Right cardiac atrium (tissue), 5 donors: ENCODE results near the gene NGEF. TPM values are rescaled to one million over a fixed set of nuclear protein-coding genes. Genes with fewer than 3 reads are reported as not detected.
A peak's percentile ranks its signal among the peaks of the same experiment; 100 is the strongest.

ENCODE experiments used
- ATAC-seq, 2 donors: fragments of 200-7000 bp; cut with Tn5 transposase; one replicate each; pipeline versions ENCODE4 v1.8.0 to v1.9.1; 2020; ENCODE audit warnings: moderate library complexity in 2 of 2, mild to moderate bottlenecking in 1 of 2
- DNase-seq, 3 donors: peaks; one replicate each; pipeline ENCODE4 v3.0.0-alpha.2; 2020
- H3K27ac ChIP-seq: one replicate; pipeline ENCODE4 v1.5.1; 2013; ENCODE audit warnings: mild to moderate bottlenecking, low read length, control low read depth, moderate library complexity
- H3K27me3 ChIP-seq: one replicate; pipeline ENCODE4 v1.6.1; 2013; ENCODE audit not compliant: control insufficient read depth, insufficient read depth
- H3K4me1 ChIP-seq: one replicate; pipeline ENCODE4 v1.6.1; 2013; ENCODE audit warnings: low read length; ENCODE audit not compliant: control insufficient read depth, insufficient read depth
- H3K4me3 ChIP-seq: one replicate; pipeline ENCODE4 v1.5.1; 2013; ENCODE audit warnings: low read length, control low read depth
- H3K9me3 ChIP-seq: one replicate; pipeline ENCODE4 v1.6.1; 2013; ENCODE audit warnings: low read length; ENCODE audit not compliant: control insufficient read depth
- WGBS: extraction: QIAGEN DNeasy Blood & Tissue Kit; methylation state at CpG from one replicate; pipeline ENCODE4 v1.1.7; 2013; 5-methylcytosine and 5-hydroxymethylcytosine counted together
- intact Hi-C, 4 donors: fragments of 100-400 bp; cut with DNase I; formaldehyde crosslinking; loops; one replicate each; pipeline versions ENCODE4 v1.11.0 to v1.14.0; 2022 to 2023
- polyA plus RNA-seq: library from polyadenylated mRNA; stranded (reverse); fragments of 200-250 nt; gene quantifications from one replicate; pipeline ENCODE4 v1.2.3, GENCODE V29; 2013
- total RNA-seq, 4 donors: library from RNA; stranded (reverse); fragmentation: NEBNext Ultra II Directional; extraction: Animal tissue kit (Norgen Biotek cat#: 25700); gene quantifications; one replicate each; pipeline ENCODE4 v1.2.1, GENCODE V29; 2021
- donor health status: healthy with polysubstance abuse.
- donor health status: DM: no; HTN: yes; CAD: no.
- donor health status: DM: no; HTN: no; CAD: no.
- donor health status: DM: no; HTN: yes; CAD: no; lungs with severe emphysema.
- donor health status: DM: yes; HTN: yes; CAD: no.

NGEF gene
- total and polyA plus RNA-seq, 5 donors, result 1.5 to 4.2 (median 2.7) TPM

GRCh38 chr2:232876161-232876977 lies 136.7 kb downstream of the NGEF start:
- intact Hi-C loops, result loop anchor here in 1 of 4 donors (10.0 kb wide), 1 partner anchor 378 kb away; the partner anchor contains the start of gene ATG16L1
- Histone ChIP-seq H3K27ac (no peak overlapping the region), H3K4me3 (peak overlapping the region; percentile 45), H3K27me3 (no peaks in the 10 kb centered on the region), H3K4me1 (no peaks in the 10 kb centered on the region), H3K9me3 (no peaks in the 10 kb centered on the region)
- ATAC-seq, result peak in 1 of 2 donors; percentile 17
- WGBS, result 1% methylated on average over 115 of the region's 119 CpGs
- no peak for DNase-seq

DNA sequence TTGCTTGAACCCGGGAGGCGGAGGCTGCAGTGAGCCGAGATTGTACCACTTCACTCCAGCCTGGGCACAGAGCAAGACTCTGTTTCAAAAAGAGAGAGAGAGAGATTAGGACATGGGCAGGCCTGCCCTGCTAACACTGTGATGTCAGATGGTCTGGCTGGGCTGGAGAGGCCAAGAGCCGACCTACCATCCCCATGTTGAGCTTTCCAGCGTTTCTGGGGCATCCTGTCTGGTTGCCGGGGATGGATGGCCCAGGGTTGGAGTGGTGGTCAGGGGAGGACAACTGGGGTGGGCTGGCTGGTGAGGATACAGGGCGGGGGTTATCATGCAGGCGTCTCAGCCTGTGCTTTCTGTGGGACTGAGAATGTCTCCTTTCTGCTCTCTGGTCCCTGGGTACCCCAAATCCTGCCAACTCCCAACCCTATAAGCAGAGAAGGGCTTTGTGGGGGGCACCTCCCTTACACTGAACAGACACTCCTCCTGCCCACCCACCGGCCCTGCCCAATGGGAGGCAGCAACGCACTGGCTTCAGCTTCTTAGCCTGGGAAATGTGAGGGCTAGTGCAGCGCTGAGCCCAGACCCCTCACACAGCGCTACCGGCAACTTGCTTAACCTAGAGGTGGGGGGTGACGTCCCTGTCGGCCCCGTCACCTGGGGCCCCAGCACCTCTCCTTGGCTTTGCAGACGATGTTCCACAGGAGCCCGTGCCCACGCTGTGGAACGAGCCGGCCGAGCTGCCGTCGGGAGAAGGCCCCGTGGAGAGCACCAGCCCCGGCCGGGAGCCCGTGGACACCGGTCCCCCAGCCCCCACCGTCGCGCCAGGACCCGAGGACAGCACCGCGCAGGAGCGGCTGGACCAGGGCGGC lies 137.6 kb downstream of the NGEF start:
- ATAC-seq (no peak), DNase-seq (no peak)
- 20% methylated on average over 37 of the region's 37 CpGs for WGBS
- Histone ChIP-seq H3K27me3 (no peaks in the 10 kb centered on the region), H3K9me3 (no peaks in the 10 kb centered on the region), H3K4me3 (peak overlapping the region; percentile 45), H3K27ac (no peak overlapping the region), H3K4me1 (no peaks in the 10 kb centered on the region)
- intact Hi-C loops, result loop anchor here in 1 of 4 donors (10.0 kb wide), 1 partner anchor 379 kb away; the partner anchor contains the start of gene ATG16L1

- 93% methylated on average over 16 of the region's 16 CpGs for WGBS
- DNase-seq (no peak), ATAC-seq (no peak)
- intact Hi-C loops, result loop anchor here in 1 of 4 donors (10.0 kb wide), 1 partner anchor 380 kb away; the partner anchor contains the start of gene ATG16L1
- Histone ChIP-seq H3K27me3 (no peaks in the 10 kb centered on the region), H3K27ac (no peak overlapping the region), H3K4me3 (no peak overlapping the region), H3K9me3 (no peaks in the 10 kb centered on the region), H3K4me1 (no peaks in the 10 kb centered on the region)
These were observed 138.3 kb downstream of the NGEF start for GRCh38 chr2:232874677-232875223.

DNA sequence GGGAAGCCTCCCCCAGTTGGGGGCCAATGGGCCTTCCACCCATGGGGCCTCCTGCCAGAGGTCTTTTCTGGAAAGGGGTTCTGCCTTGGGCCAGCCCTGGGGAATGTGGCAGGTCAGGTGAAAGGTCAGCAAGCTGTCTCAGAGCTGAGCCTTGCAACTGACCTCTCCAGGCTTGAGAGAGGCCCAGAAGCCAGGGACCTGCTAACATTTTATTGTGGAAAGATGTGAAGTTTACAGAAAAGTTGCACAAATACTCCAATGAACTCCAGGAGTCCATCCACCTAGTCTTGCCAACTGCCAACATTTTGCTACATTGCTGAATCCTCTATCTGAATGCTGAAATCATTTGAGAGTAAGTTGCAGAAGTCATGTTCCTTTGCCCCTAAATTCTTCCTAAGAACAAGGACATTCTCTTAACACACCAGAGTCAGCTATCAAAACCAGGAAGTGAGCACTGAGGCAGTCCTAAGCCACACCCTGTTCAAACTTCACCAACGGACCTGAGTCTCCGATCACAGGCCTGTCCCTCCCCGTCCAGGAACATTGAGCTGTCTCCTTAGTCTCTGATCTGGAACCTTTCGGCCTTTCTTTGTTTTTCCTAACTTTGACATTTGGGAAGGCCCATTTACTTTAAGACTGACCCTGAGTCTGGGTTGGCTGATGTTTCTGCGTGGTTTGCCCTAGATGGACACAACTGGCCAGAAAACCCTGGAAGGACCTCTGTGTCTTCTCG lies 139.0 kb downstream of the NGEF start:
- intact Hi-C loops, result loop anchor here in 1 of 4 donors (10.0 kb wide), 1 partner anchor 381 kb away; the partner anchor contains the start of gene ATG16L1
- H3K27me3 ChIP-seq, result no peaks in the 10 kb centered on the region
- no peak overlapping the region for H3K4me3 ChIP-seq
- ATAC-seq, result no peak
- no peak for DNase-seq
- no peaks in the 10 kb centered on the region for H3K4me1 ChIP-seq
- no peak overlapping the region for H3K27ac ChIP-seq
- WGBS, result 81% methylated on average over 6 of the region's 6 CpGs
- no peaks in the 10 kb centered on the region for H3K9me3 ChIP-seq

GRCh38 chr2:232873292-232873908 lies 139.7 kb downstream of the NGEF start:
- H3K4me1 ChIP-seq, result no peaks in the 10 kb centered on the region
- ATAC-seq (no peak), DNase-seq (no peak)
- intact Hi-C loops, result loop anchor here in 1 of 4 donors (10.0 kb wide), 1 partner anchor 381 kb away; the partner anchor contains the start of gene ATG16L1
- no peaks in the 10 kb centered on the region for H3K27me3 ChIP-seq
- WGBS, result 94% methylated on average over 14 of the region's 14 CpGs
- no peaks in the 10 kb centered on the region for H3K9me3 ChIP-seq
- H3K4me3 ChIP-seq, result no peak overlapping the region
- H3K27ac ChIP-seq, result no peak overlapping the region

DNA sequence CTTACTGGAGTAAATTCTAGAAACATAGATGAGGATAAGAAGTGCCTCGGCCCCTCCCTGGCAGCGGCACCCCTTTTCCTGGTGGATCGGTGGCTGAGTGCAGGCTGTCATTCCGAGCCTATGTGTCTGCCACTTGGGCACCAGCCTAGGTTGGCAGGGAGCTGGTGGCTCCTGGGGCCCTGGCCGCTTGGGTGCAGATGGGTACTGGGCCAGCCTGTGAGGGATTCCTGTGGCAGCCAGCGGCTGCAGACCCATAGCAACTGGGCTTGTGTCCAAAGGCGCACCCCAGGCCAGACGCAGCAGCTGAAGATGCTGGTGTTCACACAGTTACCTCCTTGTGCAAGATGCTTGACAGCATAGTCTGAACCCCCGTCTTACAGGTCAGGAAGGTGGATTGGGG lies 140.2 kb downstream of the NGEF start:
- H3K4me3 ChIP-seq, result no peak overlapping the region
- no peaks in the 10 kb centered on the region for H3K27me3 ChIP-seq
- H3K9me3 ChIP-seq, result no peaks in the 10 kb centered on the region
- H3K27ac ChIP-seq, result no peak overlapping the region
- intact Hi-C loops, result loop anchor here in 1 of 4 donors (10.0 kb wide), 1 partner anchor 382 kb away; the partner anchor contains the start of gene ATG16L1
- ATAC-seq, result no peak
- no peaks in the 10 kb centered on the region for H3K4me1 ChIP-seq
- DNase-seq, result no peak
- 89% methylated on average over 9 of the region's 9 CpGs for WGBS

GRCh38 chr2:232871835-232872736 lies 141.0 kb downstream of the NGEF start:
- Histone ChIP-seq H3K9me3 (no peaks in the 10 kb centered on the region), H3K27me3 (no peaks in the 10 kb centered on the region), H3K4me3 (no peak overlapping the region), H3K27ac (no peak overlapping the region), H3K4me1 (no peaks in the 10 kb centered on the region)
- DNase-seq (no peak), ATAC-seq (no peak)
- WGBS, result 87% methylated on average over 22 of the region's 22 CpGs
- intact Hi-C loops, result loop anchor here in 1 of 4 donors (10.0 kb wide), 1 partner anchor 383 kb away; the partner anchor contains the start of gene ATG16L1

DNA sequence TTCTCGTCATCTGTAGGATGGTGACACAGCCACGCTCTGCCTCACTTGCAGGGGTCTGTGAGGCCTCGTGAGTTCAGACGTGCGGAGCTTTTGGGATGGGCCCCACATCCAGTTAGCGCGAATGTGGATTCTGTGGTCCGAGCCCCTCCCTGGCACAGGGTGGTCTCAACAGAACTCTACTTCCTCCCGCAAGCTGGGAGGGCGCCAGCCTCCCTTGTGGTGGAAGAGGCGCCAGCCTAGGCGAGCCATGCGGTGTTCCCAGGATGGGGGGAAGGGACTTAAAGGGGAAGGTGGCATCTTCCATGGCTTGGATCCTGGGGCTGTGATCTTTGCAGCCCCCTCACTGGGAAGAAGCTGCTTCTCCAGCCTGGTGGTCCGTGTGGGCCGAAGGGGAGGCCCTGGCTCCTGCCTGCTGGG lies 141.6 kb downstream of the NGEF start:
- ATAC-seq, result no peak
- Histone ChIP-seq H3K9me3 (no peaks in the 10 kb centered on the region), H3K4me1 (no peaks in the 10 kb centered on the region), H3K27ac (no peak overlapping the region), H3K27me3 (no peaks in the 10 kb centered on the region), H3K4me3 (no peak overlapping the region)
- no peak for DNase-seq
- WGBS, result 78% methylated on average over 15 of the region's 15 CpGs
- intact Hi-C loops, result loop anchor here in 1 of 4 donors (10.0 kb wide), 1 partner anchor 383 kb away; the partner anchor contains the start of gene ATG16L1

- no peak for ATAC-seq
- H3K27ac ChIP-seq, result no peak overlapping the region
- intact Hi-C loops, result loop anchor here in 1 of 4 donors (10.0 kb wide), 1 partner anchor 384 kb away; the partner anchor contains the start of gene ATG16L1
- H3K27me3 ChIP-seq, result no peaks in the 10 kb centered on the region
- WGBS, result 84% methylated on average over 17 of the region's 17 CpGs
- DNase-seq, result no peak
- H3K9me3 ChIP-seq, result no peaks in the 10 kb centered on the region
- no peak overlapping the region for H3K4me3 ChIP-seq
- no peaks in the 10 kb centered on the region for H3K4me1 ChIP-seq
These were observed 142.2 kb downstream of the NGEF start for GRCh38 chr2:232870766-232871371.
